GM12878 (cell line): ENCODE measurements around the gene AVP. TPM values are rescaled to one million over a fixed set of nuclear protein-coding genes. Genes with fewer than 3 reads are reported as not detected.

Experiments used
- ATAC-seq: fragments of 200-7000 bp; cut with Tn5 transposase; 3 replicates; pipeline ENCODE4 v1.9.1; 2020; ENCODE audit warnings: mild to moderate bottlenecking, moderate library complexity
- BruUV-seq: library from RNA; stranded (reverse); fragments of 400-500 nt; replicated peaks from 2 replicates; lab custom pipeline; 2021; lab: Mats Ljungman, UMichigan
- CTCF ChIA-PET: fragments of 300-600 bp; sonication (Branson Sonifier 250); formaldehyde crosslinking; extraction: SDS; loops from one replicate; lab custom pipeline; 2021; ENCODE audit warnings: inconsistent platforms; lab: Yijun Ruan, JAX
- POLR2A ChIA-PET: fragments of 350-600 bp; formaldehyde crosslinking; extraction: SDS; loops from one replicate; lab custom pipeline; 2021; ENCODE audit warnings: inconsistent platforms; lab: Charles Lee
- RAD21 ChIA-PET: fragments of 300-600 bp; sonication (Branson Sonifier 250); formaldehyde crosslinking; loops from one replicate; lab custom pipeline; 2023; ENCODE audit warnings: antibody characterized with exemption; ENCODE audit not compliant: unreplicated experiment; lab: Charles Lee
- SMC1A ChIA-PET: fragments of 300-600 bp; sonication (Branson Sonifier 250); formaldehyde crosslinking; loops from one replicate; lab custom pipeline; 2023; ENCODE audit not compliant: unreplicated experiment, uncharacterized antibody; lab: Charles Lee
- DNase-seq: peaks from one replicate; pipeline ENCODE4 v3.0.0-alpha.2; 2011; ENCODE audit warnings: low read depth, low spot score
- FAIRE-seq: peaks from 3 replicates; lab custom pipeline; 2011; peaks lifted over from hg19 to GRCh38; lab: Jason Lieb, UNC
- H2AFZ ChIP-seq: 2 replicates; pipeline ENCODE4 v1.6.0; 2011; ENCODE audit warnings: low read depth, low read length, control low read depth; ENCODE audit not compliant: control insufficient read depth
- H3K27ac ChIP-seq: 2 replicates; pipeline ENCODE4 v1.5.1; 2011; ENCODE audit warnings: control low read depth; ENCODE audit not compliant: control insufficient read depth, insufficient read depth
- H3K27me3 ChIP-seq, 2 experiments: replicated peaks in 1 of 2; 2 replicates each; pipeline versions ENCODE4 v1.6.0 to v1.6.1; 2011; ENCODE audit warnings: low read length in 1 of 2; ENCODE audit not compliant: control insufficient read depth in 2 of 2, insufficient read depth in 2 of 2
- H3K36me3 ChIP-seq, 2 experiments: 2 replicates each; pipeline ENCODE4 v1.5.1; 2011; ENCODE audit warnings: low read length in 1 of 2; ENCODE audit not compliant: control insufficient read depth in 2 of 2, insufficient read depth in 2 of 2
- H3K4me1 ChIP-seq: 2 replicates; pipeline ENCODE4 v1.6.1; 2011; ENCODE audit warnings: mild to moderate bottlenecking, low read length, moderate library complexity, mixed read lengths; ENCODE audit not compliant: control insufficient read depth, insufficient read depth
- H3K4me2 ChIP-seq: 2 replicates; pipeline ENCODE4 v1.6.0; 2011; ENCODE audit warnings: control low read depth; ENCODE audit not compliant: control insufficient read depth, insufficient read depth
- H3K4me3 ChIP-seq: fragments of 200-600 bp; sonication (generic); 2 replicates; pipeline ENCODE4 v1.5.1; 2016
- H3K79me2 ChIP-seq: 2 replicates; pipeline ENCODE4 v1.6.0; 2011; ENCODE audit warnings: low read length; ENCODE audit not compliant: control insufficient read depth, insufficient read depth
- H3K9ac ChIP-seq: 2 replicates; pipeline ENCODE4 v1.8.0; 2011; ENCODE audit warnings: low read length, control low read depth, mixed read lengths; ENCODE audit not compliant: control insufficient read depth, insufficient read depth
- H3K9me3 ChIP-seq: replicated peaks from 3 replicates; pipeline ENCODE4 v1.5.1; 2011; ENCODE audit warnings: mild to moderate bottlenecking, low read length; ENCODE audit not compliant: control insufficient read depth, insufficient read depth
- H4K20me1 ChIP-seq: 2 replicates; pipeline ENCODE4 v1.6.0; 2011; ENCODE audit not compliant: control insufficient read depth, insufficient read depth
- NR2C1 ChIP-seq: fragments of 450-650 bp; IDR thresholded peaks from 2 replicates; pipeline ENCODE4 v1.6.1; 2017; ENCODE audit warnings: antibody characterized with exemption, mild to moderate bottlenecking, moderate library complexity
- POLR2AphosphoS5 ChIP-seq: IDR thresholded peaks from 2 replicates; pipeline ENCODE4 v1.6.1; 2011; ENCODE audit warnings: mild to moderate bottlenecking, low read length, inconsistent platforms
- POU2F2 ChIP-seq: IDR thresholded peaks from 3 replicates; pipeline ENCODE4 v1.6.1; 2011; ENCODE audit warnings: low read depth, mild to moderate bottlenecking, low read length, borderline replicate concordance
- SP1 ChIP-seq: IDR thresholded peaks from one replicate; pipeline ENCODE4 v1.6.1; 2011; ENCODE audit warnings: low read depth, low read length
- SREBF2 ChIP-seq: IDR thresholded peaks from 2 replicates; pipeline ENCODE4 v1.6.1; 2012; ENCODE audit warnings: mild to moderate bottlenecking, low read length
- SUZ12 ChIP-seq: fragments of 200-600 bp; sonication (generic); IDR thresholded peaks from one replicate; pipeline ENCODE4 v1.6.1; 2018; ENCODE audit warnings: antibody characterized with exemption, mild to moderate bottlenecking; ENCODE audit not compliant: unreplicated experiment
- WGBS: methylation state at CpG from one replicate; pipeline ENCODE4 v1.1.6; 2016; ENCODE audit warnings: low lambda C conversion rate; ENCODE audit not compliant: insufficient replicate concordance, insufficient coverage; ENCODE audit errors: missing lambda C conversion rate; 5-methylcytosine and 5-hydroxymethylcytosine counted together
- in situ Hi-C: fragments of 300-500 bp; cut with MboI; formaldehyde crosslinking; loops from 9 replicates; pipeline ENCODE4 v1.14.3; 2018; ENCODE audit warnings: mixed read lengths
- intact Hi-C: fragments of 100-400 bp; cut with micrococcal nuclease; formaldehyde crosslinking; loops from one replicate; pipeline ENCODE4 v1.14.2; 2022; ENCODE audit not compliant: unreplicated experiment
- polyA plus RNA-seq, 11 experiments: library from polyadenylated mRNA; depleted of rRNA in 4 of 11; unstranded in 6 of 11; stranded (reverse) in 5 of 11; fragments of >200 nt; fragmentation: Nextera tagmentation in 4 of 11; fragmentation: Illumina TruSeq in 1 of 11; extraction: Ambion mirVana in 4 of 11; extraction: Trizol in 1 of 11; gene quantifications; 1 replicate in 1 of 11; 2 replicates in 10 of 11; pipeline versions ENCODE4 v1.2.1 to v1.2.3, GENCODE V29; 2011 to 2016; ENCODE audit warnings: inconsistent platforms in 2 of 11, missing spikeins in 2 of 11, low read depth in 1 of 11
- total RNA-seq, 4 experiments: library from RNA; depleted of rRNA in 3 of 4; stranded (reverse); fragments of >200 nt in 3 of 4; fragmentation: Illumina TruSeq in 1 of 4; extraction: Trizol in 1 of 4; gene quantifications; 2 replicates each; pipeline versions ENCODE4 v1.2.1 to v1.2.3, GENCODE V29; 2013 to 2021

The AVP gene
- total and polyA plus RNA-seq, 10 of the 15 experiments (the other 5 are each of a cell fraction or from before 2014, with no cell fraction given): not detected

- no peak for TF ChIP-seq SREBF2
Observed at GRCh38 chr20:3090565-3090964, 6.0 kb upstream of the AVP start (continued).

GRCh38 chr20:3088031-3088430 is 3.5 kb upstream of the AVP start:
- Histone ChIP-seq H3K36me3 (no peaks in the 10 kb centered on the region), H2AFZ (no peak overlapping the region), H3K27ac (no peak overlapping the region), H3K9ac (no peak overlapping the region), H3K79me2 (no peaks in the 10 kb centered on the region), H3K27me3 (peaks cover 11 to 17% of the 10 kb centered on the region in 2 experiments), H3K4me2 (no peak overlapping the region), H4K20me1 (no peaks in the 10 kb centered on the region), H3K4me1 (no peaks in the 10 kb centered on the region), H3K4me3 (no peak overlapping the region), H3K9me3 (no peaks in the 10 kb centered on the region)
- TF ChIP-seq POU2F2: no peak
- TF ChIP-seq POLR2AphosphoS5: no peak
- TF ChIP-seq SP1: no peak
- CTCF ChIA-PET: interaction anchor here (1.1 kb wide), 1 partner anchor 19 kb away, joined by 3 read pairs; no protein-coding TSS in a partner anchor
- in situ Hi-C loops (no loop called here), intact Hi-C loops (no loop called here)
- SMC1A ChIA-PET: no interaction called here
- FAIRE-seq: no peak
- no TSS peak for BruUV-seq
- DNase-seq: no peak
- RAD21 ChIA-PET: no interaction called here
- ATAC-seq: no peak
- 62% methylated on average over 7 of the region's 7 CpGs for WGBS
- POLR2A ChIA-PET: interaction anchor here (0.5 kb wide), 1 partner anchor 499 kb away, joined by 4 read pairs; no protein-coding TSS in a partner anchor

- H3K4me3 ChIP-seq: no peak overlapping the region
- TF ChIP-seq NR2C1: no peak
- TF ChIP-seq SUZ12: no peak
- H3K79me2 ChIP-seq: no peaks in the 10 kb centered on the region
- no peak overlapping the region for H3K27ac ChIP-seq
- no peaks in the 10 kb centered on the region for H3K9me3 ChIP-seq
- DNase-seq (no peak), ATAC-seq (no peak), FAIRE-seq (no peak)
- ChIA-PET SMC1A (no interaction called here), CTCF (interaction anchor here (0.9 kb wide), 1 partner anchor 32 kb away, joined by 3 read pairs; no protein-coding TSS in a partner anchor), POLR2A (no interaction called here), RAD21 (no interaction called here)
- no peaks in the 10 kb centered on the region for H3K36me3 ChIP-seq
- H3K9ac ChIP-seq: no peak overlapping the region
- WGBS: 65% methylated on average over 8 of the region's 8 CpGs
- no peak overlapping the region for H3K4me2 ChIP-seq
- no peak overlapping the region for H2AFZ ChIP-seq
- peaks cover 15 to 20% of the 10 kb centered on the region in 2 experiments for H3K27me3 ChIP-seq
- in situ Hi-C loops (no loop called here), intact Hi-C loops (no loop called here)
- BruUV-seq: no TSS peak
- H3K4me1 ChIP-seq: no peaks in the 10 kb centered on the region
- H4K20me1 ChIP-seq: no peaks in the 10 kb centered on the region
Observed at GRCh38 chr20:3085571-3086072, 1.1 kb upstream of the AVP start.
